ENCODE measurements around the gene CSAD. TPM values are rescaled to one million over a fixed set of nuclear protein-coding genes. Genes with fewer than 3 reads are reported as not detected.

Gene CSAD
- total RNA-seq, 6 experiments from 2014 or later = 20.6 to 54.2 (median 37.1) TPM

GRCh38 chr12:53131844-53132243 lies 48.9 kb downstream of the CSAD start:
- H3K4me3 ChIP-seq = no peak overlapping the region
- WGBS (ENCODE audit: insufficient coverage, low coverage, low lambda C conversion rate, missing lambda C conversion rate) = 36% methylated on average over 2 of the region's 2 CpGs
- peak in 1 of 4 donors; percentile 66 for ATAC-seq
- H3K9me3 ChIP-seq = no peaks in the 10 kb centered on the region
- no peaks in the 10 kb centered on the region for H3K36me3 ChIP-seq
- DNase-seq = no peak
- intact Hi-C loops (cut with DNase I) = no loop called here
- TF ChIP-seq POLR2A (IDR thresholded peaks at IDR 0.05) (no peak), CTCF (IDR thresholded peaks at IDR 0.05) (no peak)
- H3K27ac ChIP-seq = no peak overlapping the region
- no peaks in the 10 kb centered on the region for H3K27me3 ChIP-seq
- H3K4me1 ChIP-seq = no peaks in the 10 kb centered on the region

DNA sequence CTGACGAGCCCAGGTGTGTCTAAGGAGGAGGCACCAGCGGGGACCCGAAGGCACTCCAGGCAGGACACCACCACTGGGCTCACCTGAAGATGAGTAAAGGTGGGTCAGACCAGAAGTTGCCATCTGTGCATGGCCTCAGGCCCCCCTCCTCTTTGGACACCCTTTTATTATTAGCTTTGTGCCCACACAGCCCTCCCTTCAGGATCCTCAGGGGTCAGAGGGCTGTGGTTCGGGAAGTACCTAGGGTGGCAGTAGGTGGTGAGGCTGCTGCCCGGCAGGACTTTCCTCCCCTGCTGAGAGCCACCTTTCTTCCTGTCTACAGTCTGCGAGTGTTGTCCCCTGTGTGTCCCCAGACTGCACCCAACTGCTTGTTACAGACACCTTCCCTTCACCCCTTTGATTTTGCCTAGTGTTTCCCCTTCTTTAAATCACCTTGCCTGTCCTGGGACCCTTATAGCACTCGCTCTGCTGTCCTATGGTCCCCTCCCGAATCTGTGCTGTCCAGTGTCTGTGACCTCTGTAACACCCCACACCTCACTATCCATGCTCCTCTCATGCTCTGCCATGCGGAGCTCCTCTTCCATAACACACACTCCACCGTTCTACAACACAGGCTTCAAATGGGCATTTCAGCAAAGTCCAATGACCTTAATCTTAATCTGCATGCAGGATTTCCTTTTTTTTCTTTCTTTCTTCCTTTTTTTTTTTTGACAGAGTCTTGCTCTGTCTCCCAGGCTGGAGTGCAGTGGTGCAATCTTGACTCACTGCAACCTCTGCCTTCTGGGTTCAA lies 51.8 kb downstream of the CSAD start:
- no peak for DNase-seq
- Histone ChIP-seq H3K27ac (no peak overlapping the region), H3K27me3 (no peaks in the 10 kb centered on the region), H3K36me3 (no peaks in the 10 kb centered on the region), H3K4me3 (no peak overlapping the region), H3K4me1 (no peaks in the 10 kb centered on the region), H3K9me3 (no peaks in the 10 kb centered on the region)
- intact Hi-C loops (cut with DNase I) = no loop called here
- WGBS (ENCODE audit: insufficient coverage, low coverage, low lambda C conversion rate, missing lambda C conversion rate) = 55% methylated on average over 7 of the region's 10 CpGs
- TF ChIP-seq CTCF (IDR thresholded peaks at IDR 0.05) (no peak), POLR2A (IDR thresholded peaks at IDR 0.05) (no peak)
- peak in 2 of 4 donors; percentile 21 to 33 for ATAC-seq

DNA sequence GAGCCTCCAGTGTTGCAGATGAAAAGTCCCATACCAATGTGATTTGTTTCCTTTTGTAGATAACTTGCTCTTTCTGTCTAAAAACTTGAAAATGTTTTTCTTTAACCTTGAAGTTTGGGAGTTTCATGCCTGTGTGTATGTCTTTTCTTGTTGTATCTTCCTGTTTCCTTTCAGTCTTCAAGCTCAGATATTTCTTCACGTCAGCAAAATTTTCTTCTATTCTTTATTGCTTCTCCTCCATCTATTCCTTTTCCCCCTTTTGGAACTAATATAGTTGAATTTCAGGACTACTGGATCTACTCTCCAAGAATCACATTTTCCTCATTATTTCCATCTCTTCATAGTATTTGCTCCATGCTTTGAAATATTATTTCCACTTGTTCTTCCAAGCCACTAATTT lies 53.6 kb downstream of the CSAD start:
- Histone ChIP-seq H3K4me1 (no peaks in the 10 kb centered on the region), H3K9me3 (no peaks in the 10 kb centered on the region), H3K4me3 (no peak overlapping the region), H3K27ac (no peak overlapping the region), H3K27me3 (no peaks in the 10 kb centered on the region), H3K36me3 (no peaks in the 10 kb centered on the region)
- DNase-seq = no peak
- no peak for ATAC-seq
- WGBS (ENCODE audit: insufficient coverage, low coverage, low lambda C conversion rate, missing lambda C conversion rate) = 58% methylated on average over 1 of the region's 1 CpG
- TF ChIP-seq POLR2A (IDR thresholded peaks at IDR 0.05) = no peak
- no peak for TF ChIP-seq CTCF (IDR thresholded peaks at IDR 0.05)
- intact Hi-C loops (cut with DNase I) = no loop called here

GRCh38 chr12:53124352-53124723 lies 56.4 kb downstream of the CSAD start:
- Histone ChIP-seq H3K27ac (no peak overlapping the region), H3K9me3 (no peaks in the 10 kb centered on the region), H3K4me1 (no peaks in the 10 kb centered on the region), H3K4me3 (no peak overlapping the region), H3K36me3 (no peaks in the 10 kb centered on the region), H3K27me3 (no peaks in the 10 kb centered on the region)
- no peak for ATAC-seq
- intact Hi-C loops (cut with DNase I) = no loop called here
- no peak for DNase-seq
- TF ChIP-seq POLR2A (IDR thresholded peaks at IDR 0.05) = no peak
- TF ChIP-seq CTCF (IDR thresholded peaks at IDR 0.05) = no peak

Data from right lobe of liver (tissue), 6 donors.